Measurements from ENCODE around the gene SYT14.
A peak's percentile ranks its signal among the peaks of the same experiment; 100 is the strongest.

The SYT14 gene

DNA sequence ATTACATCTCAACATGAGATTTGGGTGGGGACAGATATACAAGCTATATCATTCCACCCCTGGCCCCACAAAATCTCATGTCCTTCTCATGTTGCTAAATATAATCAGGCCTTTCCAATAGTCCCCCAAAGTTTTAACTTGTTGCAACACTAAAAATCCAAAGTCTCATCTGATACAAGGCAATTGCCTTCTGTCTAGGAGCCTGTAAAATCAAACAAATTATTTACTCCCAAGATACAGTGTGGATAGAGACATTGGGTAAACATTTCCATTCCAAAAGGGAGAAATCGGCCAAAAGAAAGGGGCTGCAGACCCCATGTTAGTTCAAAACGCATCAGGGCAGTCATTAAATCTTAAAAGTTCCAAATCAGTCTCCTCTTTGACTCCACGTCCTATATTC is 47.0 kb downstream of the SYT14 start:
- Histone ChIP-seq H3K27me3 (ENCODE audit: low read depth, low read length) (peaks cover 22% of the 10 kb centered on the region), H3K4me2 (ENCODE audit: low read length) (no peak overlapping the region), H3K4me3 (ENCODE audit: low read length) (no peak overlapping the region), H2AFZ (ENCODE audit: low read depth, low read length) (no peak overlapping the region), H3K79me2 (ENCODE audit: low read length) (no peaks in the 10 kb centered on the region), H3K9ac (ENCODE audit: low read length) (no peak overlapping the region), H3K27ac (ENCODE audit: low read length) (no peak overlapping the region), H3K36me3 (replicated peaks; ENCODE audit: low read depth, low read length) (no peaks in the 10 kb centered on the region), H3K9me3 (ENCODE audit: insufficient read depth, low read length) (no peaks in the 10 kb centered on the region), H3K4me1 (ENCODE audit: low read length) (no peaks in the 10 kb centered on the region), H4K20me1 (ENCODE audit: insufficient read depth, low read length) (no peaks in the 10 kb centered on the region)
- TF ChIP-seq, protein P1, sequence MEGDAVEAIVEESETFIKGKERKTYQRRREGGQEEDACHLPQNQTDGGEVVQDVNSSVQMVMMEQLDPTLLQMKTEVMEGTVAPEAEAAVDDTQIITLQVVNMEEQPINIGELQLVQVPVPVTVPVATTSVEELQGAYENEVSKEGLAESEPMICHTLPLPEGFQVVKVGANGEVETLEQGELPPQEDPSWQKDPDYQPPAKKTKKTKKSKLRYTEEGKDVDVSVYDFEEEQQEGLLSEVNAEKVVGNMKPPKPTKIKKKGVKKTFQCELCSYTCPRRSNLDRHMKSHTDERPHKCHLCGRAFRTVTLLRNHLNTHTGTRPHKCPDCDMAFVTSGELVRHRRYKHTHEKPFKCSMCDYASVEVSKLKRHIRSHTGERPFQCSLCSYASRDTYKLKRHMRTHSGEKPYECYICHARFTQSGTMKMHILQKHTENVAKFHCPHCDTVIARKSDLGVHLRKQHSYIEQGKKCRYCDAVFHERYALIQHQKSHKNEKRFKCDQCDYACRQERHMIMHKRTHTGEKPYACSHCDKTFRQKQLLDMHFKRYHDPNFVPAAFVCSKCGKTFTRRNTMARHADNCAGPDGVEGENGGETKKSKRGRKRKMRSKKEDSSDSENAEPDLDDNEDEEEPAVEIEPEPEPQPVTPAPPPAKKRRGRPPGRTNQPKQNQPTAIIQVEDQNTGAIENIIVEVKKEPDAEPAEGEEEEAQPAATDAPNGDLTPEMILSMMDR (IDR thresholded peaks at IDR 0.05; ENCODE audit: low read depth, low read length), result no peak
- TF ChIP-seq EZH2phosphoT487 (IDR thresholded peaks at IDR 0.05; ENCODE audit: low read depth), result no peak

DNA sequence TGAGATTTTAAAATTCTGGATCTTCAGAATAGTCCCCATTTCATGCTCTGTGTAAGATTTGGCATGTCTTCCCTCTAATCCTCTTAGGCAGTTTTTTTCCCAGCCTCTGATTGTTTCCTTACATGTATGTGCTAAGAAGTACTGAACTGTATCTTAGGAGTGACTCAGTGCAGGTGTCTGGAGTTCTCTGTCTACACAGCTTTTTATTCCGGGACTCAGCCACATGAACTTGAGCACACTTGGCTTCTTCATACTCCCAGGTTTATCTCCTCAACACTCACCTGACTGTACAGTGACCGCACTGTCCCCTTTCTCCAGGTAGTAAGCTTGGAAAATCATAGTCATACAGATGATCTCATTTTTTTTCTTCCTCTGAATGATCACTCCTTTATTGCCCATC is 50.7 kb downstream of the SYT14 start:
- no peaks in the 10 kb centered on the region for H3K36me3 ChIP-seq (replicated peaks; ENCODE audit: low read depth, low read length)
- H3K27ac ChIP-seq (ENCODE audit: low read length), result no peak overlapping the region
- H3K4me3 ChIP-seq (ENCODE audit: low read length), result no peak overlapping the region
- H3K4me1 ChIP-seq (ENCODE audit: low read length), result no peaks in the 10 kb centered on the region
- no peak for TF ChIP-seq EZH2phosphoT487 (IDR thresholded peaks at IDR 0.05; ENCODE audit: low read depth)
- TF ChIP-seq, protein P1 (IDR thresholded peaks at IDR 0.05; ENCODE audit: low read depth, low read length), result no peak
- no peaks in the 10 kb centered on the region for H4K20me1 ChIP-seq (ENCODE audit: insufficient read depth, low read length)
- H3K9me3 ChIP-seq (ENCODE audit: insufficient read depth, low read length), result no peaks in the 10 kb centered on the region
- H3K79me2 ChIP-seq (ENCODE audit: low read length), result no peaks in the 10 kb centered on the region
- no peak overlapping the region for H3K9ac ChIP-seq (ENCODE audit: low read length)
- no peak overlapping the region for H3K4me2 ChIP-seq (ENCODE audit: low read length)
- H2AFZ ChIP-seq (ENCODE audit: low read depth, low read length), result no peak overlapping the region
- peaks cover 15% of the 10 kb centered on the region for H3K27me3 ChIP-seq (ENCODE audit: low read depth, low read length)

DNA sequence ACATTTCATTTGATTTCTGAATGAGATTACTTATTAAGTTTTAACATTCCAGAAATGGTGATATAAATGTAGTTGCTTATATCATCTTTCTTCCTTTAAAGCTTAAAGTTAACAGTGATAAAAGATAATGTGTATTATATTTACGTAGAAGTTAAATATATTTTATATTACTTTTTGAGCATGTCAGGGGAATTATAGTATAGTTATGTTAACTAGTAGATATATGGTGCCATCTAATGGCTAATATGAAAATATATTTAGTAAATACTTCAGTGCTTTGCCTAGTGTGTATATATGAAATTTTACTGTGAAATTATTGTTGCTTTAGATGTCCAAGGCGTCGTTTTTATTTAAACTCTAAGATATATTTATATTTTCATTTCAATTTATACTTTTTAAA is 51.5 kb downstream of the SYT14 start:
- Histone ChIP-seq H3K27me3 (ENCODE audit: low read depth, low read length) (peaks cover 12% of the 10 kb centered on the region), H3K9ac (ENCODE audit: low read length) (no peak overlapping the region), H3K4me2 (ENCODE audit: low read length) (no peak overlapping the region), H3K4me1 (ENCODE audit: low read length) (no peaks in the 10 kb centered on the region), H4K20me1 (ENCODE audit: insufficient read depth, low read length) (no peaks in the 10 kb centered on the region), H3K36me3 (replicated peaks; ENCODE audit: low read depth, low read length) (no peaks in the 10 kb centered on the region), H3K4me3 (ENCODE audit: low read length) (no peak overlapping the region), H3K79me2 (ENCODE audit: low read length) (no peaks in the 10 kb centered on the region), H3K9me3 (ENCODE audit: insufficient read depth, low read length) (no peaks in the 10 kb centered on the region), H2AFZ (ENCODE audit: low read depth, low read length) (no peak overlapping the region), H3K27ac (ENCODE audit: low read length) (no peak overlapping the region)
- no peak for TF ChIP-seq EZH2phosphoT487 (IDR thresholded peaks at IDR 0.05; ENCODE audit: low read depth)
- TF ChIP-seq, protein P1 (IDR thresholded peaks at IDR 0.05; ENCODE audit: low read depth, low read length), result peak; percentile 41; the same call in 1 of the 2 replicates

DNA sequence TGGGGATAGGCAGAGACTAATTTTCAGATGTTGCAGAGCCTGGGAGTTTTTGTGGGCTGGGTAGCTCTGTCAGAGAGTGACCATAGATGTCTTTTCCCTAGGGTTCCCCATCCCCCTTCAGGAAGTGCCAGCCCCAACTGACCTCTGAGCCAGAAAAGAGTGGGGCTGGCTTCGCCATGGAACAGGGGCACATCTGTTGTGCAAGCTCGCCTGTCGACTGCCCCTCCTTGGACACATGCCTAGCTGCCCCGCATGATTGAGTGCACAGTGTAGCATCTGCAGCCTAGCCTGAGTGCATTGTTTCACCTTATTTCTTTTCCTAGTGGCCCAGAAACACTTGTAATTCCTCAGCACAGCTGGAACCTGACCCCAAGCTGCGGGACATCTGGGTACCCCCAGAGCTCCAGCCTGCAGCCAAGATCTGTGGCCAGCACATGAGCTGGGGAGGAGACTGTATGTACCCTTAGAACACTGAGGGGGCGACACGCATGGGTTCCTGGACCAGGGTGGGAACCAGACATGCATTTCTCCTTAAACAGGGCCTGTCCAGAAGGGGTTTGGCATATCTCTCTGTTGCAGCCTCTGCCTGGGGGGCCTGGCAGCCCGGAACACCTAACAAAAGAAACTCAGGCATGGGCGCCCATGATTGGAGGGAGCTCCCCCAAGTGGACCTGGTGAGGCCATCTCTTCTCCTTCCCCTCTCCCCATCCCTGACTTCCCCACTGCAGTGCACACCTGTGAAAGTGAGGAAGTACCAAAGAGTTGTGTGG is 55.2 kb downstream of the SYT14 start:
- H4K20me1 ChIP-seq (ENCODE audit: insufficient read depth, low read length), result no peaks in the 10 kb centered on the region
- no peak overlapping the region for H3K4me2 ChIP-seq (ENCODE audit: low read length)
- no peak overlapping the region for H3K4me3 ChIP-seq (ENCODE audit: low read length)
- H3K27me3 ChIP-seq (ENCODE audit: low read depth, low read length), result peaks cover 26% of the 10 kb centered on the region
- H2AFZ ChIP-seq (ENCODE audit: low read depth, low read length), result no peak overlapping the region
- no peaks in the 10 kb centered on the region for H3K9me3 ChIP-seq (ENCODE audit: insufficient read depth, low read length)
- H3K79me2 ChIP-seq (ENCODE audit: low read length), result no peaks in the 10 kb centered on the region
- TF ChIP-seq EZH2phosphoT487 (IDR thresholded peaks at IDR 0.05; ENCODE audit: low read depth), result no peak
- TF ChIP-seq, protein P1 (IDR thresholded peaks at IDR 0.05; ENCODE audit: low read depth, low read length), result no peak
- no peaks in the 10 kb centered on the region for H3K4me1 ChIP-seq (ENCODE audit: low read length)
- H3K36me3 ChIP-seq (replicated peaks; ENCODE audit: low read depth, low read length), result no peaks in the 10 kb centered on the region
- no peak overlapping the region for H3K27ac ChIP-seq (ENCODE audit: low read length)
- H3K9ac ChIP-seq (ENCODE audit: low read length), result no peak overlapping the region
